GM18909 (cell line): ENCODE data around the gene AAGAB.

Experiments used
- ATAC-seq: cut with Tn5 transposase; IDR thresholded peaks from one replicate; pipeline ENCODE4 v1.9.1; 2021; ENCODE audit warnings: mild to moderate bottlenecking; ENCODE audit not compliant: unreplicated experiment, poor library complexity

AAGAB gene

DNA sequence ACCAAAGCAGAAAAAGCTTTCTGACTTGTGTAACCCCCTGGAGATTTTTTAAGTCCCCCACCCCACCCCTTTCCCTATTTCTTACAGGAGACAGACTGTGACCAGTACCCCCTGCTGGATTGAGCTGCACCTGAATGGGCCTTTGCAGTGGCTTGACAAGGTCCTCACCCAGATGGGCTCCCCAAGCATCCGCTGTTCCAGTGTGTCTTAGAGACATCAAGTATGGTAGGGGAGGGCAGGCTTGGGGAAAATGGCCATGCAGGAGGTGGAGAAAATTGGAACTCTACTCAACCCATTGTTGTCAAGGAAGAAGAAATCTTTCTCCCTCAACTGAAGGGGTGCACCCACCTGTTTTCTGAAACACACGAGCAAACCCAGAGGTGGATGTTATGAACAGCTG is 64.1 kb downstream of the AAGAB start:
- ATAC-seq = no peak

GRCh38 chr15:67189326-67190051 is 65.0 kb downstream of the AAGAB start:
- ATAC-seq = no peak

DNA sequence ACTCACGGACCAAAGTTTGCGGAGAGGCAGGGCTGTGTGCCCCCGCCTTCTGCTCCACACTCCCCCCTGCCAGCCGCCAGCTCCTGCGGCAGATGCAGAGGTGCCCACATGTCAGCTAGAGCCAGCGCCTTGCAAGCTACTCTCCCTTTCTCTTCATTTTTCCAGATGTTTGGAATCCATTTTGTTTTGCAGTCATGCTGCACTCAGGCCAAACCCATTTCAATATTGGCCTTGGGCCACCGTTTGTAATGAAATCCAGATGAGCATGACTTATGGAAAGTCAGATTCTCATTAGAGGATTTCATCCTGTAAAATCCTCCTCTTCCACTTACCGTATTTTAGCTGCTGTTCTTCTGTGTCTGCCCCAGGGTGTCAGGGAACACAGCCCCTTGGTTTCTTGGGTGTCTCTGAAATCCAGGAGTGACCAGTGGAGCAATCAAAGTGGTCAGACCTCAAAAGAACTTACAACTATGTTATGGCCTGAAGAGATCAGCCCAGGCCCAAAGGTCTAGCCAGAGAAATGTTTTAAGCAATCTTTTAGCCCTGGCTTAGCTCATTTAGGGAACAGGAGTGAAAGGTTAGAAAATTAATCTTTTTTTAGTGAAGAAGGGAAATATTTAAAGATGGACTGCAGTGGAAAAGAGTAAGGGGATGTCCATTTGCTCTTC is 65.8 kb downstream of the AAGAB start:
- no peak for ATAC-seq

DNA sequence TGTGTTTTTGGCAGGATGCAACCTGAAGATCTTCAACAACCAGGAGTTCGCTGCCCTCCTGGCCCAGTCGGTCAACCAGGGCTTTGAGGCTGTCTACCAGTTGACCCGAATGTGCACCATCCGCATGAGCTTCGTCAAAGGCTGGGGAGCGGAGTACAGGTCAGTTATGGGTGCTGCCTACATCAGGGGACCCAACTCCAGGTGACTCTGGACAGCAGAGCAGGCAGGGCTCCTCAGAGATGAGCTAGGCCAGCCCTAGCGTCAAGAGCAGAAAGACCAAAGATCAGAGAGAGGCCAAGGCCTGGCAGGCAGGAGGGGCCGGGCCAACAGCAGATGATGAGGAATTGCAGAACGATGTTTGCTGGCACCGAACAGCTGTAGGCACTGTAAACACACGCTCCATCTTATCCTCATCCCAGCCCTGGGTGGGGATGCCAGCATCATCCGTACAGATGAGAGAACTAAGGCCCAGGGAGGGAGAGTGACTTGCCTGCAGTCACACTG is 67.1 kb downstream of the AAGAB start:
- no peak for ATAC-seq

DNA sequence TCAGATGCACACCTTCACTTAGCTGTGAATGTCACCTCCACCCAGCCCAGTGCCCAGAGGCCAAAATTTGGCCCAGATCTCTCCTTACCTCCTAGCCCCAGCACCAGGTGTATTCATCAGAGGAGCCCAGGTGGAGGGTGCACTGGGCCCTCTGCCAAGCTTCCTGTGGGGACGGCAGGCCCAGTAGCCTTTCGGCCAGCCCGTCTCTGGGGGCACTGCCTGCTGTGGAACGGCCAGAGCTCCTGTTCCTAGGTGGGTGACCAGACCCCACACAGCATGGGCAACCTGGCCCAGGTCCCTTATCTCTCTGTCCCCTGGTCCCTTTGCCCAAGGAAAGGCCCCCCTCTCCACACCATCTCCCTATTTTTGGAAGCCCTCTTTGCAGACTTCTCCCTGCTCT is 67.8 kb downstream of the AAGAB start:
- no peak for ATAC-seq

DNA sequence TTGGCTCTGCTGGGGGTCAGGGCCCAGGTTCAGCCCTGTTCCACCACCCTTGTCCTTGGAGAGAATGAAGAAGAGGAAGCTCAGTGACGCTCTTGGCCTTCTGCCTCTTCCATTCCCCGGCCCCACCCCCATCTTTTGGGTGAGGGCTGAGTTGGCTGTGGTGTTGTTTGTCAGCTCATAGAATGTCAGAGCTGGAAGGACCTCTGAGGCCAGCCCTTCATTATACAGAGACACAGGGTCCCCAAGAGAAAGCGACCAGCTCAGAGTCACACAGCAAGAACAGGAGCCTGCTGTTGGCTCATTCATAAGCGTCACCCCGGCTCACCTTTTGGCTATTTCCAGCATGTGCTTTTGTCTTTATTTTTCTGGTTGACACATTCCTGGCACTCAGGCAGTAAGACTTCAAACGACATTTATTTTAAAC is 68.2 kb downstream of the AAGAB start:
- no peak for ATAC-seq

DNA sequence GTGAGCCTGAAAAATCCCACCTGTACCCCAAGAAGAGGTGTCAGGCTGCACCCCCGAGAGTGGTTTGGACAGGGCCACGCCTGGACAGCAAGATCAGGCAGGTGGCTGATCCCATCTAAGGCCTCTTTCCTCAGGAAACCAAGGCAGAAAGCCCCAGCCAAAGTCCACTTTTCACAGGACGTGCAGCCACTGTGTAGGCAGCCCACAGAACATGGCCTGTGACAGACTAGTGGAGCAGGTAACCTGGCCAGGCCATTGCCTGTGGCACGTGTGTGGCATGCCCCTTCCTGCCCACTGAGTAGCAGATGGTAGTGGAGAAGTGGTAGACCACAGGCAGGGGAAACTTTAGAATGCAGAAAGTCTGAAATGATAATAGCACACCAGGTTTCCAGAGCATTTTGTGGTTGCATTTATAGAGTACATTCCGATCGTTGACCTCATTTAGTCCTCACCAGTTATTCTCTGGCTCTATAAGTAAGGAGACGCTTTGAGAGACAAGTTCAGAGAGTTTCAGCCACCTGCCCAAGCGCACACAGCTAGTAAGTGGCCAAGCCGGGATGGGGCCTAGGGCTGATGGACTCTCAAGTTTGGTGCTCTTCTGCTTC is 68.7 kb downstream of the AAGAB start:
- ATAC-seq = no peak

DNA sequence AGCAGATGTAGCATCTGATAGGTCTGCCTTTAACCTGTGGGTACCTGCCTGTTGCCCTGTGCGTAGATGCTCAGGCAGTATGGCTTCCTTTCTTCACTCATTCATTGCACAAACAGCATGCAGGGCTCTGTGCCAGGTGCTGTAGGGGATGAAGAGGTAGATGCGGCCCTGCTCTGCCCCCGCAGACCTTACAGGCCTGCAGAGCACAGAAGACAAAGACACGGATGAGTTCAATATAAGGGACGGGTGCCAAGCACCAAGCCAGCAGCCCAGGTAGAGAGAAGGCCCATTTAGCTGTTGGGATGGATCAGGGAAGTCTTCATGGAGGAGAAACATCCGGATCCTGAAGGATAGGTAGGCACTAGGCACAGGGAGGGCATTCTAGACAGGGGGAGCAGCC is 69.4 kb downstream of the AAGAB start:
- ATAC-seq = no peak

DNA sequence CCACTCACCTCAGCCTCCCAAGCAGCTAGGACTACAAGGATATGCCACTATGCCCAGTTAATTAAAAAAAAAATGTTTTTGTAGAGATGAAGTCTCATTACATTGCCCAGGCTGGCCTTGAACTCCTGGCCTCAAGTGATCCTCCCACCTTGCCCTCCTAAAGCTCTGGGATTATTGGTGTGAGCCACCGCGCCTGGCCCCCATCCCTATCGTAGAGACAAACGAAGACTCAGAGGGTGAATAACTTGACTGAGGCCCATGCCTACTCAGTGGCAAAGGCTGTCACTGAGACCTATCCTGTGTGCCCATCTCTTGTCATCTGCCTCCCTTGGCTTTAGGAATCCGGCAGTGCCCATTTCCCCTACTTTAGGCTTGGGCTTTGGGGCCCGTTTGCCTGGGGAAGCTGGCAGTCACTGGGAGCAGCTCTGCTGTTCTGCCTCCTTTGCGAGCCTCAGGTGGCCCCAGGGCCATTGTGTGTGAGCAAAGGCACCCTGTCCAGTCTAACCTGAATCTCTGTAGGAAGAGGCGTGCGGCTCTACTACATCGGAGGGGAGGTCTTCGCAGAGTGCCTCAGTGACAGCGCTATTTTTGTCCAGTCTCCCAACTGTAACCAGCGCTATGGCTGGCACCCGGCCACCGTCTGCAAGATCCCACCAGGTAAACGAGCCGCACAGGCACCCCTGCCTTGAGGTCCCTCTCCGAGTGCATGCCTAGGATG is 70.1 kb downstream of the AAGAB start:
- ATAC-seq = no peak

- ATAC-seq = no peak
Measured at GRCh38 chr15:67183443-67184169, 70.9 kb downstream of the AAGAB start.

- no peak for ATAC-seq
Measured at GRCh38 chr15:67181221-67181639, 73.2 kb downstream of the AAGAB start.

- no peak for ATAC-seq
Measured at GRCh38 chr15:67180514-67181191, 73.8 kb downstream of the AAGAB start.

DNA sequence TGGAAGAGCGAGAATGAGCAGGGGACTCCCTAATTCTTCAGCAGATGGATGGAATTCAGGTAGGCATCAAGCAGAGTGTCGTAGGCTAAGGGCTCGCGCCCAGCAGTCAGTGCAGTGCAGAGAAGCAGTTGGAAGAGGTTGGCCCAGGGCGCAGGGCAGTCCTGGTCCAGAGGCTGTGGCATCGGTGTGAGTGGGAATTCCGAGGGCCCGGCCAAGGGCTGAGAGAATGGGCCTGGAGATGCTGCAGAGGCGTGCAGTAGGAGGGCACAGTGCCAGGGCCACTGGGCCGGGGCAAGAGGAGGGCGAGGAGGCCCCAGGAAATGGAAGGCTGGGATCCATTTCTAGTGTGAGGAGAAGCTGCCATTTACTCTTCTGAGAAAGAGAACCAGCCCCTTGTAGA is 74.4 kb downstream of the AAGAB start:
- ATAC-seq = no peak

DNA sequence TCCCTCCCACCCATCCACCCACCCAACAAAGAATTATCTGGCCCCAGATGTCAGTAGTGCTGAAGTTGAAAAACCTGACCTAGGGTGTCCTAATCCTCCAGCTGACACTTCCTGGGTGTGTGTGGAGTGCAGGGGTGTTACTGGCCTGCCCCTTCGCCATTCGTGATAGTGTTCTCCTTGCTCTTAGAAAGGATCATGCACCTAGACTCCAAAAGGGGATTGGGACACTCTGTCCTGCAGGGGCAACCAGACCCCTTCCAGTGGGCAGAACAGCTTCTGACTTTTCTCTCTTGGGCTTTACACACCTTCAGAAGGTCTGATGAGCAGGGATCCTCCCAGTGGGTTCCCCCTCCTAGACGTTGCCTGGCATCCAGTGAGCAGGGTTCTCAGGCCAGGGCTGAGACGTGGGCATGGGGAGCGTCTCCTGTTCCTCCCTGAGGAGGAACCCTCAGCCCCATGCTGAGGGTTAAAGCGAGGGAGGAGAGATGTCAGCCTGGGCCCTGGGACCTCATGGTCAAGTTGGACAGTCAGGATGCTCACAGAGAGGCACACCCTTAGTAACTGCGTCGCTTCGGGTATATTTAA is 75.0 kb downstream of the AAGAB start:
- ATAC-seq = no peak

- ATAC-seq = no peak
Measured at GRCh38 chr15:67178569-67179210, 75.8 kb downstream of the AAGAB start.

DNA sequence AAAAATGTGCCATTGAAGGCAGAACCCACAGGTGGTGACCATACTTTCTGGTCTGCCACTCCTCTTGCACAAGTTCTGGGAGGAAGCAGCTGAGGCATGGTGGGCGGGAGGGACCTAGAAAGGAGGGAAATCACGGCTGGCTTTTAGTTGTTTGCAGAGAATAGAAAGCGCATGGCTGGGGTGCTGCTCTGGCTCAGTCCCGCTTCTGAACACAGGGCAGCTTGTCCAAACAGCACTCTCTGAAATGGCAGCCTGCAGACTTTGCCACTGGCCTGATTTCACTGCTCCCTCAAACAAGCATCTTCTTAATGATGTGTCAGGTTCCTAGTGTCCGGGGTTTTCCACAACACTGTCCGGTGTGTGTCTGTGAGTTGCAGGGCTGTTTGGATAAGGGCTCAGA is 76.7 kb downstream of the AAGAB start:
- ATAC-seq = no peak

DNA sequence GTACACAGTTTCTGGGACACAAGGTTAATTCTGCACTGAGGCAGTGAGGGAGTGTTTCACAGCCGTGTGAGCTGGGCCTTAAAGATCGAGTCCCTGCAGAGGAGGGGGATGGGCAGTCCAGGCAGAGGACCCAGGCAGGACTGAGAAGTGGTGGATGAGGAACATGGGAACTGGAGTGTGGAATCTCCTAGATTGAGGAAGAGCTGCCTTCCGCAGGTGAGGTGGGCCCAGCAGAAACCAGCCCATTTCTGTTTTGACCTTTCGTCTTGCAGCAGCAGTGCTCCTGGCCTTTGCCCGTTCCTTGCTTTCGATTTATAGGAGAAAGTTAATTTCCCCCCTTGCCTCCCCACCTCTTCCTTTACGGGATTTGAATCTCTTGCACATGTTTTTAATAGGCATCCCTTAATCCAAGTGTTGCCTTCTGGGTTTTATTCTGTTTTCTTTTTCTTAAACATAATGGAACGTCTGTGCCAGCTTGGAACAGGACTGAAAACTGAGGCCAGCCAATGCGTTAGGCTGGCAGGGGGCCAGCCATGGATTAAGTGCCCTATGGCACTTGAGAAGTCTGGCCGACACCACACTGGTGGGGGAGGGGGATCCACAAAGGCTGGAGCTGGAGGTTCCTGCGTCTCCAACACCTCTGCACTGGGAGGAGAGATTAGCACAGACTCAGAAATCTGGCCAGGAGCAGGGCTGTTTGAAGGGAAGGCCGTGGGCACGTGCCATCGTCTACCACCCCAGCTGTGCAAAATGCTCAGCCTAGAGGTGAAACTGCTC is 78.1 kb downstream of the AAGAB start:
- ATAC-seq = no peak

GRCh38 chr15:67175643-67176071 is 78.8 kb downstream of the AAGAB start:
- ATAC-seq = no peak
